DND-41 (cell line): ENCODE measurements around the gene CENPC.
A peak's percentile ranks its signal among the peaks of the same experiment; 100 is the strongest.
"Not testable (repeated sequence)": the region's sequence is repeated elsewhere in the genome, so short reads cannot be mapped to it uniquely, and the experiment has no call there.

Experiments
- ATAC-seq: fragments of 200-7000 bp; cut with Tn5 transposase; 3 replicates; pipeline ENCODE4 v1.9.1; 2021; ENCODE audit warnings: low read depth; ENCODE audit not compliant: insufficient read depth
- DNase-seq: peaks from one replicate; pipeline ENCODE4 v3.0.0-alpha.2; 2020
- H2AFZ ChIP-seq: 2 replicates; pipeline ENCODE4 v1.6.0; 2012; ENCODE audit warnings: low read depth, low read length
- H3K27ac ChIP-seq: 2 replicates; pipeline ENCODE4 v1.5.1; 2012; ENCODE audit warnings: low read length, inconsistent platforms
- H3K27me3 ChIP-seq: fragments of 200-600 bp; sonication (generic); 2 replicates; pipeline ENCODE4 v1.6.0; 2012; ENCODE audit warnings: low read length, mild to moderate bottlenecking, inconsistent platforms; ENCODE audit not compliant: insufficient read depth, poor library complexity
- H3K36me3 ChIP-seq: 2 replicates; pipeline ENCODE4 v1.5.1; 2012; ENCODE audit warnings: low read length, inconsistent platforms; ENCODE audit not compliant: insufficient read depth
- H3K4me1 ChIP-seq: 2 replicates; pipeline ENCODE4 v1.5.1; 2012; ENCODE audit warnings: mild to moderate bottlenecking, low read length; ENCODE audit not compliant: insufficient read depth
- H3K4me2 ChIP-seq: 2 replicates; pipeline ENCODE4 v1.6.0; 2012; ENCODE audit warnings: mild to moderate bottlenecking, moderate library complexity, low read length, inconsistent platforms; ENCODE audit not compliant: insufficient read depth
- H3K4me3 ChIP-seq, 2 experiments: fragments of 200-600 bp in 1 of 2; shearing (Covaris generic) in 1 of 2; 2 replicates each; pipeline ENCODE4 v1.5.1; 2012 to 2016; ENCODE audit warnings: inconsistent platforms in 2 of 2, low read length in 2 of 2, mild to moderate bottlenecking in 2 of 2, low read depth in 1 of 2, moderate library complexity in 1 of 2
- H3K79me2 ChIP-seq: 2 replicates; pipeline ENCODE4 v1.6.0; 2012; ENCODE audit warnings: low read length, inconsistent platforms; ENCODE audit not compliant: insufficient read depth
- H3K9ac ChIP-seq: 2 replicates; pipeline ENCODE4 v1.6.0; 2012; ENCODE audit warnings: low read depth, mild to moderate bottlenecking, inconsistent platforms, low read length, moderate library complexity
- H3K9me3 ChIP-seq: 2 replicates; pipeline ENCODE4 v1.5.1; 2012; ENCODE audit warnings: low read length, moderate library complexity, mild to moderate bottlenecking, inconsistent platforms; ENCODE audit not compliant: insufficient read depth, severe bottlenecking
- H4K20me1 ChIP-seq: 2 replicates; pipeline ENCODE4 v1.6.0; 2012; ENCODE audit warnings: low read length; ENCODE audit not compliant: insufficient read depth
- EZH2 ChIP-seq: IDR thresholded peaks from 3 replicates; pipeline ENCODE4 v1.6.1; 2012; ENCODE audit warnings: borderline replicate concordance, low read depth, mild to moderate bottlenecking, moderate library complexity, low read length, inconsistent platforms; ENCODE audit not compliant: severe bottlenecking
- TF ChIP-seq, protein P1 (sequence below): IDR thresholded peaks from 2 replicates; pipeline ENCODE4 v1.5.1; 2012; ENCODE audit warnings: borderline replicate concordance, low read length, moderate library complexity, mild to moderate bottlenecking; ENCODE audit not compliant: poor library complexity, severe bottlenecking; ENCODE audit errors: extremely low read depth

Gene CENPC

DNA sequence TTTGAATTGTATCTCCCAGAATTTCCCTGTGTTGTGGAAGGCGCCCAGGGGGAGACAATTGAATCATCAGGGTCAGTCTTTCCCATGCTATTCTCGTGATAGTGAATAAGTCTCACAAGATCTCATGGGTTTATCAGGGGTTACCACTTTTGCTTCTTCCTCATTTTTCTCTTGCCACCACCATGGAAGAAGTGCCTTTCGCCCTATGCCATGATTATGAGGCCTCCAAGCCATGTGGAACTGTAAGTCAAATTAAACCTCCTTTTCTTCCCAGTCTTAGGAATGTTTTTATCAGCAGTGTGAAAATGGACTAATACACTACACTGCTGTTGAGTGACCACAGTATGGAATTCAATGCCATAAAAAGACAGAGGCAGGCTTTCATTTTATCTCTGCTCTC lies 12.2 kb downstream of the CENPC start:
- peaks cover 89% of the 10 kb centered on the region for H3K36me3 ChIP-seq

DNA sequence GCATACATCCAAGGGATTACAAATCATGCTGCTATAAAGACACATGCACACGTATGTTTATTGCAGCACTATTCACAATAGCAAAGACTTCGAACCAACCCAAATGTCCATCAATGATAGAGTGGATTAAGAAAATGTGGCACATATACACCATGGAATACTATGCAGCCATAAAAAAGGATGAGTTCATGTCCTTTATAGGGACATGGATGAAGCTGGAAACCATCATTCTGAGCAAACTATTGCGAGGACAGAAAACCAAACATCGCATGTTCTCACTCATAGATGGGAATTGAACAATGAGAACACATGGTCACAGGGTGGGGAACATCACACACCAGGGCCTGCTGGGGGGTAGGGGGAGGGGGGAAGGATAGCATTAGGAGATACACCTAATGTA lies 12.9 kb downstream of the CENPC start:
- peaks cover 80% of the 10 kb centered on the region for H3K79me2 ChIP-seq
- H4K20me1 ChIP-seq, ATAC-seq, H3K4me3 ChIP-seq, DNase-seq, H2AFZ ChIP-seq, H3K27me3 ChIP-seq, H3K9ac ChIP-seq, H3K27ac ChIP-seq, H3K4me2 ChIP-seq, H3K4me1 ChIP-seq: not testable (repeated sequence)
- peaks cover 14% of the 10 kb centered on the region for H3K9me3 ChIP-seq
- peaks cover 87% of the 10 kb centered on the region for H3K36me3 ChIP-seq

More for the DNA sequence above, 12.2 kb downstream of the CENPC start:
- H3K4me2 ChIP-seq: no peak overlapping the region
- TF ChIP-seq EZH2: no peak
- TF ChIP-seq, protein P1, sequence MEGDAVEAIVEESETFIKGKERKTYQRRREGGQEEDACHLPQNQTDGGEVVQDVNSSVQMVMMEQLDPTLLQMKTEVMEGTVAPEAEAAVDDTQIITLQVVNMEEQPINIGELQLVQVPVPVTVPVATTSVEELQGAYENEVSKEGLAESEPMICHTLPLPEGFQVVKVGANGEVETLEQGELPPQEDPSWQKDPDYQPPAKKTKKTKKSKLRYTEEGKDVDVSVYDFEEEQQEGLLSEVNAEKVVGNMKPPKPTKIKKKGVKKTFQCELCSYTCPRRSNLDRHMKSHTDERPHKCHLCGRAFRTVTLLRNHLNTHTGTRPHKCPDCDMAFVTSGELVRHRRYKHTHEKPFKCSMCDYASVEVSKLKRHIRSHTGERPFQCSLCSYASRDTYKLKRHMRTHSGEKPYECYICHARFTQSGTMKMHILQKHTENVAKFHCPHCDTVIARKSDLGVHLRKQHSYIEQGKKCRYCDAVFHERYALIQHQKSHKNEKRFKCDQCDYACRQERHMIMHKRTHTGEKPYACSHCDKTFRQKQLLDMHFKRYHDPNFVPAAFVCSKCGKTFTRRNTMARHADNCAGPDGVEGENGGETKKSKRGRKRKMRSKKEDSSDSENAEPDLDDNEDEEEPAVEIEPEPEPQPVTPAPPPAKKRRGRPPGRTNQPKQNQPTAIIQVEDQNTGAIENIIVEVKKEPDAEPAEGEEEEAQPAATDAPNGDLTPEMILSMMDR: no peak
- H3K79me2 ChIP-seq: peaks cover 78% of the 10 kb centered on the region
- no peaks in the 10 kb centered on the region for H3K27me3 ChIP-seq
- H2AFZ ChIP-seq: no peak overlapping the region
- peaks cover 14% of the 10 kb centered on the region for H3K9me3 ChIP-seq
- H3K27ac ChIP-seq: no peak overlapping the region
- DNase-seq (no peak), ATAC-seq (no peak)
- H3K4me1 ChIP-seq: no peaks in the 10 kb centered on the region
- no peak overlapping the region for H3K4me3 ChIP-seq
- H3K9ac ChIP-seq: no peak overlapping the region
- no peaks in the 10 kb centered on the region for H4K20me1 ChIP-seq

DNA sequence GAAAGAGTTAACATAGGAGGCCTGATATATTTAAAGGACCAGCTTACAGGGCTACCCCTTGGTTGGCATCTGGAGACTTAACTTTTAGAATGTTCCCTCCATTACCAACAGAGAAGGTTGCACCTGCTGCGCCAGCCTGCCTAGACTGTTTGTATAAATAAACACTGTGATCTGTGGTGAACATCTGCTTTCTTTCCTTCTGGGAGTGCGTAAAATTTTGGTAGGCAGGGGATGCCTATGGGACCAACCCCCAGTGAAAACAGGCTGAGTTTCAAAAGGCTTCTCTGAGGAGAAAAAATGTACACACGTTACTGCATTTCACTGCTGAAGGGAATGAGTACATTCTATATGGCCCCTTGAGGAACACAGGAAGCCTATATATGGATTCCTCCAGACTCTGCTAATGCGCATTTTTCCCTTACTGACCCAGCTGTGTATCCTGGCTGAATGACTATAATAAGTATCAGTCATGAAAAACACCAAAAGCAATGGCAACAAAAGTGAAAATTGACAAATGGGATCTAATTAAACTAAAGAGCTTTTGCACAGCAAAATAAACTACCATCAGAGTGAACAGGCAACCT lies 13.8 kb downstream of the CENPC start:
- Histone ChIP-seq H3K9me3 (peaks cover 14% of the 10 kb centered on the region), H3K27me3 (no peaks in the 10 kb centered on the region), H3K4me3 (no peak overlapping the region), H3K4me2 (no peak overlapping the region), H3K27ac (no peak overlapping the region), H2AFZ (no peak overlapping the region), H3K9ac (no peak overlapping the region), H3K36me3 (peaks cover 85% of the 10 kb centered on the region), H3K4me1 (no peaks in the 10 kb centered on the region), H4K20me1 (no peaks in the 10 kb centered on the region), H3K79me2 (peaks cover 83% of the 10 kb centered on the region)
- DNase-seq: no peak
- peak; percentile 56 for ATAC-seq
- no peak for TF ChIP-seq EZH2
- TF ChIP-seq, protein P1: no peak

DNA sequence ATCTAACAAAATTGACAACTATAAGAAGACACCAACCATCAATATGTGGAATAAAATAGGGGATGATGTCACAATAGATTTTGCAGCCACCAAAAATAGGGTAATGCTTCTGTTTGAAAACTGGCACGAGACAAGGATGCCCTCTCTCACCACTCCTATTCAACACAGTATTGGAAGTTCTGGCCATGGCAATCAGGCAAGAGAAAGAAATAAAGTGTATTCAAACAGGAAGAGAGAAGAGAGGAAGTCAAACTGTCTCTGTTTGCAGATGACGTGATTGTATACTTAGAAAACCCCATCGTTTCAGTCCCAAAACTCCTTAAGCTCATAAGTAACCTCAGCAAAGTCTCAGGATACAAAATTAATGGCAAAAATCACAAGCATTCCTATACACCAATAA lies 21.2 kb downstream of the CENPC start:
- not testable (repeated sequence) for H3K27me3 ChIP-seq, H3K27ac ChIP-seq, H3K4me3 ChIP-seq, DNase-seq, H3K4me2 ChIP-seq, H3K4me1 ChIP-seq, ATAC-seq, H3K9ac ChIP-seq, H3K9me3 ChIP-seq, H2AFZ ChIP-seq
- Histone ChIP-seq H3K36me3 (peaks cover 63% of the 10 kb centered on the region), H4K20me1 (peaks cover 21% of the 10 kb centered on the region; the same call in 1 of the 2 replicates), H3K79me2 (peaks cover 94% of the 10 kb centered on the region)
